Measurements from ENCODE around the gene TMC1. TPM values are rescaled to one million over a fixed set of nuclear protein-coding genes. Genes with fewer than 3 reads are reported as not detected.

Gene TMC1
- polyA plus RNA-seq, 3 donors: 0.16 to 0.55 (median 0.40) TPM

GRCh38 chr9:72480921-72481320 is 40.5 kb upstream of the TMC1 start:
- Histone ChIP-seq H3K27me3 (ENCODE audit: control insufficient read depth in 2 of 2, insufficient read depth in 2 of 2, low read length in 2 of 2) (no peaks in the 10 kb centered on the region), H3K4me3 (replicated peaks in 1 of 3; ENCODE audit: low read depth in 2 of 3, low read length in 3 of 3) (no peak overlapping the region), H3K4me2 (replicated peaks; ENCODE audit: extremely low read depth, low read length, poor library complexity, severe bottlenecking) (no peak overlapping the region), H3K27ac (ENCODE audit: low read depth in 1 of 2, low read length in 2 of 2) (no peak overlapping the region), H3K36me3 (replicated peaks in 1 of 2; ENCODE audit: control insufficient read depth in 1 of 2, insufficient read depth in 2 of 2, low read length in 2 of 2) (no peaks in the 10 kb centered on the region), H4K20me1 (ENCODE audit: insufficient read depth, low read length) (no peaks in the 10 kb centered on the region), H3K9ac (ENCODE audit: insufficient read depth, low read length, poor library complexity, severe bottlenecking) (no peak overlapping the region), H3K9me3 (replicated peaks in 1 of 2; ENCODE audit: control insufficient read depth in 1 of 2, insufficient read depth in 1 of 2, low read length in 2 of 2) (no peaks in the 10 kb centered on the region), H3K79me2 (ENCODE audit: insufficient read depth, low read length) (no peaks in the 10 kb centered on the region), H2AFZ (ENCODE audit: insufficient read depth, low read depth, low read length, poor library complexity, severe bottlenecking) (no peak overlapping the region), H3K4me1 (ENCODE audit: control insufficient read depth in 1 of 2, insufficient read depth in 2 of 2, low read length in 2 of 2) (peaks cover 9 to 14% of the 10 kb centered on the region in 2 donors)
- WGBS (ENCODE audit: insufficient coverage): no CpG with 5 or more reads among the region's 1 CpG
- no peak for DNase-seq
- Mint-ChIP-seq H3K9me3 (no peaks in the 10 kb centered on the region), H3K4me3 (no peak overlapping the region), H3K27ac (no peak overlapping the region), H3K36me3 (no peaks in the 10 kb centered on the region), H3K27me3 (ENCODE audit: low read depth in 3 of 3) (peaks cover 0 to 9% (median 8%) of the 10 kb centered on the region in 3 donors), H3K4me1 (peaks cover 16% of the 10 kb centered on the region)
- intact Hi-C loops (cut with micrococcal nuclease): no loop called here
- no peak for TF ChIP-seq CTCF (IDR thresholded peaks at IDR 0.05)

GRCh38 chr9:72485821-72486593 is 35.4 kb upstream of the TMC1 start:
- Histone ChIP-seq H4K20me1 (ENCODE audit: insufficient read depth, low read length) (no peaks in the 10 kb centered on the region), H3K36me3 (replicated peaks in 1 of 2; ENCODE audit: control insufficient read depth in 1 of 2, insufficient read depth in 2 of 2, low read length in 2 of 2) (no peaks in the 10 kb centered on the region), H3K79me2 (ENCODE audit: insufficient read depth, low read length) (no peaks in the 10 kb centered on the region), H3K4me3 (replicated peaks in 1 of 3; ENCODE audit: low read depth in 2 of 3, low read length in 3 of 3) (no peak overlapping the region), H3K27ac (ENCODE audit: low read depth in 1 of 2, low read length in 2 of 2) (no peak overlapping the region), H3K27me3 (ENCODE audit: control insufficient read depth in 2 of 2, insufficient read depth in 2 of 2, low read length in 2 of 2) (no peaks in the 10 kb centered on the region), H3K4me2 (replicated peaks; ENCODE audit: extremely low read depth, low read length, poor library complexity, severe bottlenecking) (no peak overlapping the region), H3K4me1 (ENCODE audit: control insufficient read depth in 1 of 2, insufficient read depth in 2 of 2, low read length in 2 of 2) (no peaks in the 10 kb centered on the region), H3K9ac (ENCODE audit: insufficient read depth, low read length, poor library complexity, severe bottlenecking) (no peak overlapping the region), H3K9me3 (replicated peaks in 1 of 2; ENCODE audit: control insufficient read depth in 1 of 2, insufficient read depth in 1 of 2, low read length in 2 of 2) (no peaks in the 10 kb centered on the region), H2AFZ (ENCODE audit: insufficient read depth, low read depth, low read length, poor library complexity, severe bottlenecking) (no peak overlapping the region)
- intact Hi-C loops (cut with micrococcal nuclease): no loop called here
- Mint-ChIP-seq H3K36me3 (no peaks in the 10 kb centered on the region), H3K4me1 (peaks cover 4% of the 10 kb centered on the region), H3K27me3 (ENCODE audit: low read depth in 3 of 3) (peaks cover 2 to 6% (median 4%) of the 10 kb centered on the region in 3 donors), H3K4me3 (no peak overlapping the region), H3K27ac (no peak overlapping the region), H3K9me3 (no peaks in the 10 kb centered on the region)
- no peak for TF ChIP-seq CTCF (IDR thresholded peaks at IDR 0.05)
- WGBS (ENCODE audit: insufficient coverage): 100% methylated on average over 2 of the region's 3 CpGs
- no peak for DNase-seq
